Embryonic facial prominence (tissue), 1 donor: ENCODE measurements around the gene PTPRT.

ENCODE experiments used
- DNase-seq: peaks from one replicate; pipeline ENCODE4 v3.0.0-alpha.2; 2016; ENCODE audit errors: extremely low spot score

Gene PTPRT

GRCh38 chr20:42974347-42974746 is 215.4 kb downstream of the PTPRT start:
- DNase-seq = no peak

GRCh38 chr20:42972591-42972990 is 217.1 kb downstream of the PTPRT start:
- no peak for DNase-seq

GRCh38 chr20:42968746-42969145 is 221.0 kb downstream of the PTPRT start:
- DNase-seq = no peak

GRCh38 chr20:42963796-42964195 is 225.9 kb downstream of the PTPRT start:
- no peak for DNase-seq

- no peak for DNase-seq
Observed at GRCh38 chr20:42961771-42962170, 227.9 kb downstream of the PTPRT start.

- DNase-seq = no peak
Observed at GRCh38 chr20:42959996-42960395, 229.7 kb downstream of the PTPRT start.

GRCh38 chr20:42958367-42959069 is 231.2 kb downstream of the PTPRT start:
- DNase-seq = no peak

GRCh38 chr20:42957704-42958095 is 232.0 kb downstream of the PTPRT start:
- DNase-seq = no peak

- no peak for DNase-seq
Observed at GRCh38 chr20:42957018-42957703, 232.5 kb downstream of the PTPRT start.

GRCh38 chr20:42955713-42956112 is 234.0 kb downstream of the PTPRT start:
- no peak for DNase-seq

GRCh38 chr20:42954951-42955350 is 234.8 kb downstream of the PTPRT start:
- DNase-seq = no peak

GRCh38 chr20:42949950-42950349 is 239.8 kb downstream of the PTPRT start:
- DNase-seq = no peak

- DNase-seq = no peak
Observed at GRCh38 chr20:42945234-42945994, 244.3 kb downstream of the PTPRT start.

GRCh38 chr20:42941629-42942028 is 248.1 kb downstream of the PTPRT start:
- DNase-seq = no peak

- no peak for DNase-seq
Observed at GRCh38 chr20:42938441-42939205, 251.1 kb downstream of the PTPRT start.

- DNase-seq = no peak
Observed at GRCh38 chr20:42936482-42936881, 253.2 kb downstream of the PTPRT start.

GRCh38 chr20:42924215-42924614 is 265.5 kb downstream of the PTPRT start:
- no peak for DNase-seq

- no peak for DNase-seq
Observed at GRCh38 chr20:42923348-42923918, 266.3 kb downstream of the PTPRT start.

- DNase-seq = no peak
Observed at GRCh38 chr20:42920776-42921175, 268.9 kb downstream of the PTPRT start.

GRCh38 chr20:42919316-42919715 is 270.4 kb downstream of the PTPRT start:
- no peak for DNase-seq

GRCh38 chr20:42915081-42915480 is 274.6 kb downstream of the PTPRT start:
- DNase-seq = no peak

- no peak for DNase-seq
Observed at GRCh38 chr20:42914302-42914701, 275.4 kb downstream of the PTPRT start.
